ENCODE data around the gene DTHD1.

DNA sequence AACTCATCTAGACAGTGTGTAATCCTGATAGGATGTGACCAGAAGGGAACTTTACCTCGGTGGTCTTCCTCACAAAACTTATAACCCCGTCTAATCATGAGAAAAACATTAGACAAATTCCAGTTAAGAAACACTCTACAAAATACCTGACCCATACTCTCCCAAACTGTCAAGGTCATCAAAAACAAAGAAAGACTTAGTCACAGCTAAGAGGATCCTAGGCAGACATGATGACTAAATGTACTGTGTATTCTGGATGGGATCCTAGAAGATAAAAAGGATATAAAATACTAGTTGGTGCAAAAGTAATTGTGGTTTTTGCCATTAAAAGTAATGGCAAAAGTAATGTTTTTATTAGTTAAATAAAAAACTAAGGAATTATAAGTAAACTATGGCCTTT, 81.6 kb downstream of the DTHD1 start:
- TF ChIP-seq, protein P1, sequence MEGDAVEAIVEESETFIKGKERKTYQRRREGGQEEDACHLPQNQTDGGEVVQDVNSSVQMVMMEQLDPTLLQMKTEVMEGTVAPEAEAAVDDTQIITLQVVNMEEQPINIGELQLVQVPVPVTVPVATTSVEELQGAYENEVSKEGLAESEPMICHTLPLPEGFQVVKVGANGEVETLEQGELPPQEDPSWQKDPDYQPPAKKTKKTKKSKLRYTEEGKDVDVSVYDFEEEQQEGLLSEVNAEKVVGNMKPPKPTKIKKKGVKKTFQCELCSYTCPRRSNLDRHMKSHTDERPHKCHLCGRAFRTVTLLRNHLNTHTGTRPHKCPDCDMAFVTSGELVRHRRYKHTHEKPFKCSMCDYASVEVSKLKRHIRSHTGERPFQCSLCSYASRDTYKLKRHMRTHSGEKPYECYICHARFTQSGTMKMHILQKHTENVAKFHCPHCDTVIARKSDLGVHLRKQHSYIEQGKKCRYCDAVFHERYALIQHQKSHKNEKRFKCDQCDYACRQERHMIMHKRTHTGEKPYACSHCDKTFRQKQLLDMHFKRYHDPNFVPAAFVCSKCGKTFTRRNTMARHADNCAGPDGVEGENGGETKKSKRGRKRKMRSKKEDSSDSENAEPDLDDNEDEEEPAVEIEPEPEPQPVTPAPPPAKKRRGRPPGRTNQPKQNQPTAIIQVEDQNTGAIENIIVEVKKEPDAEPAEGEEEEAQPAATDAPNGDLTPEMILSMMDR (conservative IDR thresholded peaks at IDR 0.05; ENCODE audit: low read depth, low read length), result no peak
- no peak for TF ChIP-seq EZH2phosphoT487 (IDR thresholded peaks at IDR 0.05; ENCODE audit: borderline replicate concordance, low read length)

All from PC-3 (cell line).